Measurements from ENCODE around the gene PSMD11.
"Not testable (repeated sequence)": the region's sequence is repeated elsewhere in the genome, so short reads cannot be mapped to it uniquely, and the experiment has no call there.

PSMD11 gene

DNA sequence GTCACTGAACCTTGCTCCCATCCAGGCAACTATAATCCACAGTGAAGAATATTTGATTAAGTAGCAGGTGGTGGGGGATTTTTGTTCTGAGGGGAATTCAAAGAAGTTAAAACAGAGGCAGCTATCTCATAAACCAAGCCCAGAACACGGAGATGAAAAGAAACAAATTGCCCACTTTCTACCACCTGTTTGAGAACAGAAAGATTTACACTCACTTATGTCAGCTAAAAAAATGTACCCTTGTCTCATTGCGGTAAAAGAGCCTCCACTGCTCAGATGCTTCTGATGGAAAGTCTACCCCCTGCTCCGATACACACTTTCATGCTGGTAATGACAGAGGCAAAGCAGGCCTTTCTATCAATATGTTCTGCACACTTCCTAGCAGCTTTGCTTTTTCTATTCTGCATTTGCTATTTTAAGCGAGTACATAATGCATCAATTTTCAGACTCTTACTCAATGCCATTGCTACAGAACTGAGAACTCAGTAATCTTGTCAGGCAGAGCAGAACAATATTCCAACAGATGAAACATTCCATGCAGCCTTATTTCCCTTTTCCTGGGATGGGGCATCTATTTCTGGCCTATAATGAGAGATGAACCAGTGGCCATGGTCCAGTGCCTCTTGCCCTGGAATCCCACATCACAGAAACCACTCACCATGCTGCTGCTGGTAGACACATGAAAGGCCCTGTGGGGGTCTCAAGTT lies 71.5 kb downstream of the PSMD11 start:
- no peak for DNase-seq

DNA sequence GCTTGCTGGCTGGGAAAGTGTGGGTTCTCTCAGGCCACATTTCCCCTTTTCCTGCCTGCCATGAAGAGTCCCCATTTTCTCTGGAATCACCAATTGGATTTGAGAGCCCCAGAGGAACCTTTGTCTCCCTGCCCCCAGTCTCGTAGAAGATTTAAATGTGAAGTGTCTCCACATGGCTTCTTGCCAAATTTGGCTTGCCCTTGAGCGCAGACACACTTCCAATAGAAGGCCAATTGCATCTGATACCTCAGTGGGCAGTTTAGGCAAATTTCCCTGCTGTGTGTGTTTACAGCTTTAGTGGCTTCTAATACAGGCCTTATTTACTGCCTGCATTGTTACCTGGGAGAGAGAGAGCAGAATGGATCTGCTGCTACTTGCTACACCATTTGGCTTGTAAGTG lies 72.1 kb downstream of the PSMD11 start:
- peak; percentile 16 to 33 for DNase-seq

GRCh38 chr17:32516940-32517701 lies 72.8 kb downstream of the PSMD11 start:
- no peak for DNase-seq

DNA sequence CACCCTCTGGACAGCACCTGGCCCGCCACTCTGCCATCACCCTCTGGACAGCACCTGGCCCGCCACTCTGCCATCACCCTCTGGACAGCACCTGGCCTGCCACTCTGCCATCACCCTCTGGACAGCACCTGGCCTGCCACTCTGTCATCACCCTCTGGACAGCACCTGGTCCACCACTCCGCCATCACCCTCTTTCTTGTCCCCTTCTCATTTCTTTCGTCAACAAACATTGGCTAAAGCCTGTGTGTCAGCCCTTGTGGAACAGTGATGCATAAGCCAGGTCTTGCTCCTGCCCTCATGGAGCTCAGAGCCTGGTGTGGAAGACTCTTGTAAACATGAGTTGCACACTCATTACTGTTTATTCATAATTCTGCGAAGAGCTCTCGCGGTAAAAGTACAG lies 73.7 kb downstream of the PSMD11 start:
- DNase-seq, result no peak

GRCh38 chr17:32518646-32519227 lies 74.4 kb downstream of the PSMD11 start:
- DNase-seq, result no peak

DNA sequence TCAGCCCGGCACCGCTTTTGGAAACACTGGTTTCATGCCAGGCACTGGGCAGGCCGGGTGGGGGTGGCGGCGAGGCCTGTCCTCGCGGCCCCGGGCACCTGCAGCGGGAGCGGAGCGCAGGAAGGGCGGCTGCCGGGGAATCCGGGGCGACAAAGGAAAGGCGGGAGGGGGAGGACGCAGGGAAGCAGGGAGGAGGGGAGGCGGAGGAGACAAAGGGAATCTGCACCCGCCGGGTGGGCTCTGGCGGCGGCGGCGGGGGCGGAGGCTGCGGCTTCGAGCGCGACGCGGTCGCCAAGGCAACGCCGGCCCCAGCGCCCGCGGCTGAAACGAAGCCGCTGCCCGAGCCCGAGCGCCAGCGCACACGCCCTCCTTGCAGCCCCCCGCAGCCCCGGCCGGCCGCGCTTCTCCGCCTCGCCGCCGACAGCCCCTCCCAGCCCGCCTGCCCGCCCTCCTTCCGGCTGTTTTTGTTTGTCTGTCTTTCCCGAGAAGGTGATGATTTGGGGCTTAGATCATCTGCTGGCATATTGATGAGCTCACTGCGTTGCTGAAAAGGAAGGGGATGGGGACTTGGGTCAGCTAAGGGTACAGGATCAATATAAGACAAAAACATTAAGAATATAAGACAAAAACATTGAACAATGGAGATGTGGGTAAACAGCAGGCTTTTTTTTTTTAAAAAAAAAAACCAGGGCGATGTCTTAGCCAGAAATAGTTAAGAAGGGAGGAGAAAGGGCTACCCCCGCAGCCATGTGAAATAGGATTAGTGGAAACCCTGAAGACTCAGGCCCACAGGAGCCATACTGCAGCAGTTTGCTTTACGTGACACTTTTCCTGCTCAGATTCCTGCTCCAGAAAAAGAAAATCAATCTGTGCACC lies 75.2 kb downstream of the PSMD11 start:
- DNase-seq, result no peak

- no peak for DNase-seq
Observed at GRCh38 chr17:32520104-32520701, 75.9 kb downstream of the PSMD11 start.

DNA sequence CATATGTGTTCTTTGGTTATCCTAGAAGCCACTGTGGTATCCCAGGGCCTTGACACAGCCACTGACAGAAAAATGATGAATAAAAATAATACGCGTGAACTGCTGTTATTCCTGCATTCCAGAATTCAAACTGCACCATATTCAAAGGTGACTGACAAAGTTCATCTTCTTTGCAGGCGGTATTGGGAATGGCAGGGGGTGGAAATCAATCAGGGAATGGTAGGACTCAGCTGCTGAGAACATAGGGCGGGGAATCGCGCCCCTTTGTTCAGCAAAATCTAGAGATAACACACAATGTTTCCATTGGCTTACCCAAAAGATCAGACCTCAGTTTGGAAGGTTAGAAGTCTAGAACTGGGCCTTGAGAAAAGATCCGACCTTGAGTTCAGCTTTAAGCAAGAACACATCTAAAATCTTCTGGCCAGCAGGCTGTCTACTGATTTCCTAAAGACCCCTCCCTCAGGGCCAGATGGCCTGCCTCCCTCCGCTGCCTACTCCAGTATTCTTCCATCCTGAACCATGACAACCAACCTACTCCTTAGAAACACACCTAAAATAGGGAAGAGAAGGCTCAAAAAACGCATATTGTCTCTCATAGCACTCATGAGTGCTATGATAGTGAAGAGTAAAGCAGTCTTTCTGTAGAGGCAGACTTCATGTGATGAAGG lies 76.6 kb downstream of the PSMD11 start:
- no peak for DNase-seq

DNA sequence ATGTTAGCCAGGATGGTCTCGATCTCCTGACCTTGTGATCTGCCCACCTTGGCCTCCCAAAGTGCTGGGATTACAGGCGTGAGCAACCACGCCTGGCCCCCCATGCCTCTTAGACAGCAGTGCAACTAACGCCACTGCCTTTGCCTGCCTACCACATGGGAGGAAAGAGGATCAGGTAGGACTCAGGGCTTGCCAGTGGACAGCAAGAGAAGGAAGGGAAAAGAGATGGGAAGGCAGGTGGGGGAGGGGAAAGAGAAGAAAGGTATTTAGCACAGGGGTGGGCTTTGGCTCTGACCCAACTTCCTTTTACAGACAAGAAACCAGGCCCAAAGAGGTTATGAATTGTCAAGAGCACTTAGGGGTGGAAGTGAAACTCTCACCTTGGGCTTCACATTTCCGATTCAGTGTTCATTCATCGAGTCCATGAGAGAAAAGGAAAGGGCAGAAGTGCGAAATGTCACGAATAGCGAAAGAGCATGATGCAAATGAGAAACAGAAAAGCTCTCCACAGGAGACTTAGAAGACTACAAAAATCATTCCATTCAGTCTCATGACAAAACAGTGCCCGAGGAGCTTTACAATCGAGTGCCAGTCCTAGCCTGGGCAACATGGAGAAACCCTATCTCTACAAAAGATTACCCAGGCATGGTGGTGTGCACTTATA lies 78.8 kb downstream of the PSMD11 start:
- no peak for DNase-seq

GRCh38 chr17:32523827-32524552 lies 79.7 kb downstream of the PSMD11 start:
- DNase-seq, result no peak

DNA sequence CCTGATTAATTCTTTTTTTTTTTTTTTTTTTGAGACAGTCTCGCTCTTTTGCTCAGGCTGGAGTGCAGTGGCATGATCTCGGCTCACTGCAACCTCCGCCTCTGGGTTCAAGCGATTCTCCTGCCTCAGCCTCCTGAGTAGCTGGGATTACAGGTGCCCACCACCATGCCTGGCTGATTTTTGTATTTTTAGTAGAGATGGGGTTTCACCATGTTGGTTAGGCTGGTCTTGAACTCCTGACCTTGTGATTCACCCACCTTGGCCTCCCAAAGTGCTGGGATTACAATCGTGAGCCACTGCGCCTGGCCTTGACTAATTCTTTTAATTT lies 80.2 kb downstream of the PSMD11 start:
- not testable (repeated sequence) for DNase-seq

- DNase-seq, result no peak
Observed at GRCh38 chr17:32525122-32525521, 80.8 kb downstream of the PSMD11 start.

DNA sequence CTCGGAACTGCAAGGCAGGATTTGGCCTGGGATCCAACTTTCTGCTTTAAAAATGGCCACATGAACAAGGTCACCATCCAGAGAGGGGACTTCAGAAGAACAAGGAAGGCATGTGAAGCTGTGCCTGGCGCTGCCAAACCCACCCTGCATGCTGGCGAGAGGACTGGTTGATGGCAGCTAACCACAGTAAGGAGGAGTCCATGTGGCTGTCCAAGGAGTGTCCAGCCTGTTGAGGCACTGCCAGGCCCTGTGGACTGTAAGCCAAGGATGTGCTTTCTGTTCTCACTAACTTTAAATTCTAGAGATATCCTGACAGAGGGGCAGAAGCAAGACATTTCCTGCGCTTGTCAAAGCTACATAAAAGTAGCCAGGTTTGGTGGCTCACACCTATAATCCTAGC lies 82.8 kb downstream of the PSMD11 start:
- no peak for DNase-seq

GRCh38 chr17:32528825-32529224 lies 84.5 kb downstream of the PSMD11 start:
- no peak for DNase-seq

DNA sequence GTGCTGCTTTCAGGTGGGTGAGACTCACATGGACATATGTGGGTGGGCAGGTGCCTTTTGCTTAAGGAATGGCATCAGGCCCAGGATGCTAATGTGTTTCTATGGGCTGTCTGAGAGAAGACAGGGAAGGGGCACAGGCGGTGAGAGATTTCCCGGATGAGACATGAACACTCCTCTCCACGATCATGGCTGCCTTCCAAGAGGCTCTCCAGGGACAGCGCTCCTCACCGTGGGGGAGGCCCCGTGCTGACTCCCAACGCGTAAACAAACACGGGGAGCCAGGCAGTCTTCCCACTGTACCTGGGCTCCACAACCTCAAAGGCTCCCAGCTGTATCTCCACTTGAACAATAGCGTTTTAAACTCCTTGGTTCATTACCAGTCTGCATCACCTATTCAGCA lies 85.3 kb downstream of the PSMD11 start:
- DNase-seq, result peak in 1 of 2 experiments; percentile 31
